ENCODE data around the gene PF4V1. TPM values are rescaled to one million over a fixed set of nuclear protein-coding genes. Genes with fewer than 3 reads are reported as not detected.

PF4V1 gene
- total and polyA plus RNA-seq, 9 of the 15 experiments (the other 6 are each of a cell fraction or from before 2014, with no cell fraction given) = not detected

GRCh38 chr4:73832651-73833237 lies 20.4 kb upstream of the PF4V1 start (continued):
- peak; percentile 76 for TF ChIP-seq POLR2AphosphoS5 (IDR thresholded peaks at IDR 0.05; ENCODE audit: control insufficient read depth, insufficient read depth, low read depth, low read length)
- 0 out of 2 replicates have a peak, but pooled peaks have one; percentile 26 for TF ChIP-seq SPI1 (IDR thresholded peaks at IDR 0.05; ENCODE audit: borderline replicate concordance, low read depth, low read length)
- peak; percentile 87 for TF ChIP-seq JUND (IDR thresholded peaks at IDR 0.05; ENCODE audit: borderline replicate concordance, low read depth, low read length)
- peak; percentile 79; the same call in 2 of the 3 replicates for TF ChIP-seq JUND (tag; IDR thresholded peaks at IDR 0.05; ENCODE audit: borderline replicate concordance, low read depth, low read length)
- TF ChIP-seq HMGN3 (IDR thresholded peaks at IDR 0.05; ENCODE audit: borderline replicate concordance, extremely low read depth, insufficient read length, low read depth, low read length) = peak; percentile 77
- TF ChIP-seq, protein P1, sequence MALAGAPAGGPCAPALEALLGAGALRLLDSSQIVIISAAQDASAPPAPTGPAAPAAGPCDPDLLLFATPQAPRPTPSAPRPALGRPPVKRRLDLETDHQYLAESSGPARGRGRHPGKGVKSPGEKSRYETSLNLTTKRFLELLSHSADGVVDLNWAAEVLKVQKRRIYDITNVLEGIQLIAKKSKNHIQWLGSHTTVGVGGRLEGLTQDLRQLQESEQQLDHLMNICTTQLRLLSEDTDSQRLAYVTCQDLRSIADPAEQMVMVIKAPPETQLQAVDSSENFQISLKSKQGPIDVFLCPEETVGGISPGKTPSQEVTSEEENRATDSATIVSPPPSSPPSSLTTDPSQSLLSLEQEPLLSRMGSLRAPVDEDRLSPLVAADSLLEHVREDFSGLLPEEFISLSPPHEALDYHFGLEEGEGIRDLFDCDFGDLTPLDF (CRISPR knock-in tag; IDR thresholded peaks at IDR 0.05) = no peak
- TF ChIP-seq MAFK (IDR thresholded peaks at IDR 0.05; ENCODE audit: low read length) = peak; percentile 94
- no peak for TF ChIP-seq ZNF740 (CRISPR knock-in tag; IDR thresholded peaks at IDR 0.05)
- no peak for TF ChIP-seq ZNF740 (tag; IDR thresholded peaks at IDR 0.05)
- TF ChIP-seq, protein P2, sequence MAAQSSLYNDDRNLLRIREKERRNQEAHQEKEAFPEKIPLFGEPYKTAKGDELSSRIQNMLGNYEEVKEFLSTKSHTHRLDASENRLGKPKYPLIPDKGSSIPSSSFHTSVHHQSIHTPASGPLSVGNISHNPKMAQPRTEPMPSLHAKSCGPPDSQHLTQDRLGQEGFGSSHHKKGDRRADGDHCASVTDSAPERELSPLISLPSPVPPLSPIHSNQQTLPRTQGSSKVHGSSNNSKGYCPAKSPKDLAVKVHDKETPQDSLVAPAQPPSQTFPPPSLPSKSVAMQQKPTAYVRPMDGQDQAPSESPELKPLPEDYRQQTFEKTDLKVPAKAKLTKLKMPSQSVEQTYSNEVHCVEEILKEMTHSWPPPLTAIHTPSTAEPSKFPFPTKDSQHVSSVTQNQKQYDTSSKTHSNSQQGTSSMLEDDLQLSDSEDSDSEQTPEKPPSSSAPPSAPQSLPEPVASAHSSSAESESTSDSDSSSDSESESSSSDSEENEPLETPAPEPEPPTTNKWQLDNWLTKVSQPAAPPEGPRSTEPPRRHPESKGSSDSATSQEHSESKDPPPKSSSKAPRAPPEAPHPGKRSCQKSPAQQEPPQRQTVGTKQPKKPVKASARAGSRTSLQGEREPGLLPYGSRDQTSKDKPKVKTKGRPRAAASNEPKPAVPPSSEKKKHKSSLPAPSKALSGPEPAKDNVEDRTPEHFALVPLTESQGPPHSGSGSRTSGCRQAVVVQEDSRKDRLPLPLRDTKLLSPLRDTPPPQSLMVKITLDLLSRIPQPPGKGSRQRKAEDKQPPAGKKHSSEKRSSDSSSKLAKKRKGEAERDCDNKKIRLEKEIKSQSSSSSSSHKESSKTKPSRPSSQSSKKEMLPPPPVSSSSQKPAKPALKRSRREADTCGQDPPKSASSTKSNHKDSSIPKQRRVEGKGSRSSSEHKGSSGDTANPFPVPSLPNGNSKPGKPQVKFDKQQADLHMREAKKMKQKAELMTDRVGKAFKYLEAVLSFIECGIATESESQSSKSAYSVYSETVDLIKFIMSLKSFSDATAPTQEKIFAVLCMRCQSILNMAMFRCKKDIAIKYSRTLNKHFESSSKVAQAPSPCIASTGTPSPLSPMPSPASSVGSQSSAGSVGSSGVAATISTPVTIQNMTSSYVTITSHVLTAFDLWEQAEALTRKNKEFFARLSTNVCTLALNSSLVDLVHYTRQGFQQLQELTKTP (IDR thresholded peaks at IDR 0.05; ENCODE audit: low read depth in 1 of 2, partially characterized antibody in 2 of 2) = peak in 1 of 2 experiments; percentile 61
- peak in 1 of 2 experiments; percentile 87; a peak in 2 of 4 replicates for TF ChIP-seq TBL1XR1 (IDR thresholded peaks at IDR 0.05; ENCODE audit: low read length in 2 of 2)
- TF ChIP-seq CREB3 (tag; conservative IDR thresholded peaks at IDR 0.05; ENCODE audit: low read depth) = 0 out of 2 replicates have a peak, but pooled peaks have one; percentile 53
- TF ChIP-seq KDM1A (IDR thresholded peaks at IDR 0.05) = peak; percentile 96 to 97
- peak; percentile 90 to 92 for TF ChIP-seq TRIM24 (IDR thresholded peaks at IDR 0.05)
